K562 (cell line): ENCODE data around the gene RALGPS1. TPM values are rescaled to one million over a fixed set of nuclear protein-coding genes. Genes with fewer than 3 reads are reported as not detected.

Experiments used
- DACH1 ChIP-seq: fragments of 450-650 bp; IDR thresholded peaks from 2 replicates; pipeline ENCODE4 v1.6.1; 2018; ENCODE audit not compliant: partially characterized antibody
- E2F3 ChIP-seq: fragments of 250-450 bp; sonication (Bioruptor Pico); IDR thresholded peaks from 2 replicates; pipeline ENCODE4 v1.4.0; 2020; ENCODE audit warnings: mild to moderate bottlenecking
- HIVEP1 ChIP-seq: fragments of 250-450 bp; sonication (Bioruptor Pico); IDR thresholded peaks from 2 replicates; pipeline ENCODE4 v1.4.0; 2020; ENCODE audit warnings: mild to moderate bottlenecking
- HMG20B ChIP-seq: fragments of 250-450 bp; sonication (Bioruptor Pico); IDR thresholded peaks from 2 replicates; pipeline ENCODE4 v1.5.0; 2021; ENCODE audit warnings: mild to moderate bottlenecking
- MLLT1 ChIP-seq, 2 experiments: fragments of 450-650 bp; IDR thresholded peaks; 2 replicates each; pipeline ENCODE4 v1.6.1; 2016
- MTA3 ChIP-seq: fragments of 450-650 bp; formaldehyde crosslinking; IDR thresholded peaks from 2 replicates; pipeline ENCODE4 v1.6.1; 2017; ENCODE audit warnings: mild to moderate bottlenecking, borderline replicate concordance
- NFE2L1 ChIP-seq: fragments of 450-650 bp; IDR thresholded peaks from 2 replicates; pipeline ENCODE4 v1.6.1; 2016; ENCODE audit warnings: missing genetic modification characterization, low read depth, mild to moderate bottlenecking, missing compliant biosample characterization, moderate library complexity, borderline replicate concordance
- NR2C1 ChIP-seq, 2 experiments: fragments of 450-650 bp; IDR thresholded peaks; 2 replicates each; pipeline ENCODE4 v1.6.1; 2017; ENCODE audit warnings: mild to moderate bottlenecking in 2 of 2, antibody characterized with exemption in 1 of 2, inconsistent platforms in 1 of 2, missing compliant biosample characterization in 1 of 2, missing genetic modification characterization in 1 of 2
- POU5F1 ChIP-seq: fragments of 150-350 bp; IDR thresholded peaks from 2 replicates; pipeline ENCODE4 v1.6.1; 2014; ENCODE audit warnings: borderline replicate concordance, low read length, low read depth, mild to moderate bottlenecking; ENCODE audit not compliant: partially characterized antibody
- RAD51 ChIP-seq: fragments of 450-650 bp; IDR thresholded peaks from 2 replicates; pipeline ENCODE4 v1.7.1; 2016; ENCODE audit warnings: low read depth, mild to moderate bottlenecking, borderline replicate concordance
- RCOR1 ChIP-seq, 2 experiments: IDR thresholded peaks; 2 replicates each; pipeline ENCODE4 v1.6.1; 2012; ENCODE audit warnings: low read depth in 2 of 2, low read length in 2 of 2, borderline replicate concordance in 1 of 2, improper control_type of control experiment in 1 of 2
- SMARCC2 ChIP-seq: fragments of 450-650 bp; IDR thresholded peaks from 2 replicates; pipeline ENCODE4 v1.6.1; 2017; ENCODE audit warnings: antibody characterized with exemption, moderate library complexity, mild to moderate bottlenecking, low read depth
- TEAD4 ChIP-seq, 2 experiments: sonication (generic) in 1 of 2; formaldehyde crosslinking in 1 of 2; IDR thresholded peaks; 2 replicates each; pipeline versions ENCODE4 v1.6.1 to v1.8.0; 2012 to 2022; ENCODE audit warnings: borderline replicate concordance in 1 of 2, inconsistent platforms in 1 of 2, low read length in 1 of 2, mild to moderate bottlenecking in 1 of 2, missing genetic modification reagents in 1 of 2
- ZBTB40 ChIP-seq, 2 experiments: fragments of 450-650 bp in 1 of 2; sonication (generic) in 1 of 2; formaldehyde crosslinking in 1 of 2; IDR thresholded peaks; 2 replicates each; pipeline versions ENCODE4 v1.7.1 to v1.9.0; 2016 to 2022; ENCODE audit warnings: inconsistent platforms in 1 of 2, mild to moderate bottlenecking in 1 of 2, missing genetic modification reagents in 1 of 2
- ZNF551 ChIP-seq: fragments of 250-450 bp; sonication (Bioruptor Pico); IDR thresholded peaks from 2 replicates; pipeline ENCODE4 v1.5.0; 2021; ENCODE audit warnings: mild to moderate bottlenecking, moderate library complexity
- polyA plus RNA-seq, 8 experiments: library from polyadenylated mRNA; depleted of rRNA in 4 of 8; stranded (reverse) in 5 of 8; unstranded in 3 of 8; fragments of >200 nt; fragmentation: Nextera tagmentation in 2 of 8; fragmentation: Illumina TruSeq in 1 of 8; extraction: Ambion mirVana in 2 of 8; extraction: Trizol in 1 of 8; gene quantifications; 2 replicates each; pipeline versions ENCODE4 v1.2.1 to v1.2.3, GENCODE V29; 2011 to 2014; ENCODE audit warnings: inconsistent platforms in 1 of 8, missing spikeins in 1 of 8
- total RNA-seq, 7 experiments: library from RNA; depleted of rRNA in 6 of 7; stranded (reverse); fragments of >200 nt in 6 of 7; fragmentation: Illumina TruSeq in 2 of 7; extraction: Trizol in 2 of 7; gene quantifications; 2 replicates each; pipeline versions ENCODE4 v1.2.1 to v1.2.3, GENCODE V29; 2011 to 2021; ENCODE audit warnings: low replicate concordance in 1 of 7

Gene RALGPS1
- total and polyA plus RNA-seq, 9 of the 15 experiments (the other 6 are each of a cell fraction or from before 2014, with no cell fraction given), result 0.04 to 2.6 (median 1.5) TPM

- TF ChIP-seq ZBTB40 (IDR thresholded peaks at IDR 0.05) (no peak), ZBTB40 (CRISPR knock-in tag; IDR thresholded peaks at IDR 0.05) (no peak), NFE2L1 (no peak), HMG20B (CRISPR knock-in tag) (no peak), RCOR1 (IDR thresholded peaks at IDR 0.05; ENCODE audit: borderline replicate concordance in 1 of 2, low read depth in 2 of 2, low read length in 2 of 2) (peak in 1 of 2 experiments; percentile 69; a peak in 2 of 4 replicates), NR2C1 (IDR thresholded peaks at IDR 0.05) (peak; percentile 55; the same call in 1 of the 2 replicates), NR2C1 (tag; IDR thresholded peaks at IDR 0.05) (no peak; the same call in 1 of the 2 replicates), ZNF551 (CRISPR knock-in tag) (no peak), MLLT1 (IDR thresholded peaks at IDR 0.05) (peak in 1 of 2 experiments; percentile 63; a peak in 1 of 4 replicates), TEAD4 (IDR thresholded peaks at IDR 0.05; ENCODE audit: low read length) (peak; percentile 57), TEAD4 (CRISPR knock-in tag; IDR thresholded peaks at IDR 0.05; ENCODE audit: borderline replicate concordance) (no peak), MTA3 (no peak), RAD51 (0 out of 2 replicates have a peak, but pooled peaks have one; percentile 7), SMARCC2 (0 out of 2 replicates have a peak, but pooled peaks have one; percentile 32), HIVEP1 (CRISPR knock-in tag) (no peak), E2F3 (CRISPR knock-in tag) (no peak), POU5F1 (no peak), DACH1 (no peak)
These were observed 272.8 kb downstream of the RALGPS1 start (continued) for GRCh38 chr9:127187231-127187956.
